ENCODE results near the gene DDX47. TPM values are rescaled to one million over a fixed set of nuclear protein-coding genes. Genes with fewer than 3 reads are reported as not detected.

The DDX47 gene
- total RNA-seq, 6 donors from 2014 or later: 34.0 to 64.0 (median 45.2) TPM

- ATAC-seq (ENCODE audit: low FRiP score in 2 of 2): no peak
- no peaks in the 10 kb centered on the region for H3K36me3 ChIP-seq
- H3K4me3 ChIP-seq: no peak overlapping the region
- H3K27ac ChIP-seq: no peak overlapping the region
- no peaks in the 10 kb centered on the region for H3K27me3 ChIP-seq
- H3K9me3 ChIP-seq: no peaks in the 10 kb centered on the region
- 95% methylated on average over 2 of the region's 2 CpGs for WGBS, 2 donors
- DNase-seq: no peak
- H3K4me1 ChIP-seq: peaks cover 0 to 10% (median 3%) of the 10 kb centered on the region in 4 donors
- TF ChIP-seq CTCF (IDR thresholded peaks at IDR 0.05) (no peak), EP300 (IDR thresholded peaks at IDR 0.05) (no peak), POLR2A (IDR thresholded peaks at IDR 0.05) (no peak), POLR2AphosphoS5 (IDR thresholded peaks at IDR 0.05) (no peak)
Measured at GRCh38 chr12:12794686-12795085, 18.5 kb upstream of the DDX47 start.

GRCh38 chr12:12796171-12796570, 17.0 kb upstream of the DDX47 start:
- Histone ChIP-seq H3K36me3 (no peaks in the 10 kb centered on the region), H3K4me3 (no peak overlapping the region), H3K27ac (no peak overlapping the region), H3K9me3 (no peaks in the 10 kb centered on the region), H3K27me3 (no peaks in the 10 kb centered on the region), H3K4me1 (peaks cover 0 to 10% (median 3%) of the 10 kb centered on the region in 4 donors)
- WGBS, 2 donors: 71 to 94% methylated on average over 3 of the region's 3 CpGs
- no peak for TF ChIP-seq CTCF (IDR thresholded peaks at IDR 0.05)
- TF ChIP-seq POLR2AphosphoS5 (IDR thresholded peaks at IDR 0.05): no peak
- no peak for TF ChIP-seq EP300 (IDR thresholded peaks at IDR 0.05)
- TF ChIP-seq POLR2A (IDR thresholded peaks at IDR 0.05): no peak
- DNase-seq: no peak
- no peak for ATAC-seq (ENCODE audit: low FRiP score in 2 of 2)

GRCh38 chr12:12796928-12797793, 16.0 kb upstream of the DDX47 start:
- H3K36me3 ChIP-seq: no peaks in the 10 kb centered on the region
- ATAC-seq (ENCODE audit: low FRiP score in 2 of 2): no peak
- 91% methylated on average over 9 of the region's 9 CpGs for WGBS, 2 donors
- H3K27ac ChIP-seq: no peak overlapping the region
- peaks cover 0 to 2% (median under 1%) of the 10 kb centered on the region in 4 donors for H3K4me1 ChIP-seq
- no peaks in the 10 kb centered on the region for H3K9me3 ChIP-seq
- no peak overlapping the region for H3K4me3 ChIP-seq
- no peak for TF ChIP-seq POLR2AphosphoS5 (IDR thresholded peaks at IDR 0.05)
- TF ChIP-seq POLR2A (IDR thresholded peaks at IDR 0.05): no peak
- H3K27me3 ChIP-seq: no peaks in the 10 kb centered on the region
- DNase-seq: no peak

- Histone ChIP-seq H3K4me1 (peaks cover 0 to 2% (median 1%) of the 10 kb centered on the region in 4 donors), H3K36me3 (no peaks in the 10 kb centered on the region), H3K27ac (no peak overlapping the region), H3K4me3 (no peak overlapping the region), H3K9me3 (no peaks in the 10 kb centered on the region), H3K27me3 (no peaks in the 10 kb centered on the region)
- no peak for TF ChIP-seq EP300 (IDR thresholded peaks at IDR 0.05)
- no peak for TF ChIP-seq POLR2AphosphoS5 (IDR thresholded peaks at IDR 0.05)
- no peak for TF ChIP-seq POLR2A (IDR thresholded peaks at IDR 0.05)
- TF ChIP-seq CTCF (IDR thresholded peaks at IDR 0.05): no peak
- WGBS, 2 donors: 97 to 100% methylated on average over 3 of the region's 3 CpGs
- DNase-seq (no peak), ATAC-seq (ENCODE audit: low FRiP score in 2 of 2) (no peak)
Measured at GRCh38 chr12:12797794-12798152, 15.4 kb upstream of the DDX47 start.

GRCh38 chr12:12798480-12798879, 14.7 kb upstream of the DDX47 start:
- TF ChIP-seq POLR2AphosphoS5 (IDR thresholded peaks at IDR 0.05): no peak
- no peak for TF ChIP-seq CTCF (IDR thresholded peaks at IDR 0.05)
- no peak for TF ChIP-seq EP300 (IDR thresholded peaks at IDR 0.05)
- TF ChIP-seq POLR2A (IDR thresholded peaks at IDR 0.05): no peak
- ATAC-seq (ENCODE audit: low FRiP score in 2 of 2) (no peak), DNase-seq (no peak)
- Histone ChIP-seq H3K27ac (no peak overlapping the region), H3K4me3 (no peak overlapping the region), H3K27me3 (no peaks in the 10 kb centered on the region), H3K36me3 (no peaks in the 10 kb centered on the region), H3K4me1 (peaks cover 7 to 9% (median 8%) of the 10 kb centered on the region in 4 donors), H3K9me3 (no peaks in the 10 kb centered on the region)
- 95 to 100% methylated on average over 1 of the region's 1 CpG for WGBS, 2 donors
